A549 (cell line): ENCODE results near the gene FXR2. TPM values are rescaled to one million over a fixed set of nuclear protein-coding genes. Genes with fewer than 3 reads are reported as not detected.

ENCODE experiments used
- ATAC-seq, 2 experiments: fragments of 200-7000 bp in 1 of 2; fragments of >200 bp in 1 of 2; cut with Nextera tagmentation in 1 of 2; cut with Tn5 transposase in 1 of 2; 3 replicates each; pipeline versions ENCODE4 v1.8.0 to v1.9.1; 2018 to 2020; ENCODE audit warnings: mild to moderate bottlenecking in 1 of 2, moderate library complexity in 1 of 2
- CTCF ChIA-PET: fragments of 300-600 bp; sonication (Branson Sonifier 250); formaldehyde crosslinking; extraction: SDS; loops from one replicate; lab custom pipeline; 2021; ENCODE audit warnings: antibody characterized with exemption, inconsistent platforms; lab: Yijun Ruan, JAX
- POLR2A ChIA-PET: fragments of 350-600 bp; formaldehyde crosslinking; extraction: SDS; loops from one replicate; lab custom pipeline; 2021; ENCODE audit warnings: antibody characterized with exemption, inconsistent platforms; lab: Yijun Ruan, JAX
- DNase-seq, 2 experiments: peaks; one replicate each; pipeline versions ENCODE4 v3.0.0 to v3.0.0-alpha.2; 2011 to 2016; ENCODE audit warnings: low read depth in 1 of 2, low spot score in 1 of 2
- FAIRE-seq: peaks from 2 replicates; lab custom pipeline; 2011; peaks lifted over from hg19 to GRCh38; lab: Jason Lieb, UNC
- H3K27ac ChIP-seq, 2 experiments: fragments of >200 bp; sonication (Bioruptor Twin); formaldehyde crosslinking; 3 replicates each; pipeline ENCODE4 v1.5.1; 2016 to 2017
- H3K4me1 ChIP-seq: fragments of >200 bp; sonication (Bioruptor Twin); formaldehyde crosslinking; 3 replicates; pipeline ENCODE4 v1.6.1; 2016
- H3K4me2 ChIP-seq: fragments of >200 bp; sonication (Bioruptor Twin); formaldehyde crosslinking; 3 replicates; pipeline ENCODE4 v1.6.1; 2016
- H3K4me3 ChIP-seq: fragments of >200 bp; sonication (Bioruptor Twin); formaldehyde crosslinking; 3 replicates; pipeline ENCODE4 v1.5.1; 2016
- H3K9me3 ChIP-seq: fragments of >200 bp; sonication (Bioruptor Twin); formaldehyde crosslinking; 3 replicates; pipeline ENCODE4 v1.6.1; 2016
- BCL3 ChIP-seq: fragments of >200 bp; sonication (Bioruptor Twin); formaldehyde crosslinking; IDR thresholded peaks from 3 replicates; pipeline ENCODE4 v1.6.1; 2016
- CHD2 ChIP-seq: fragments of 150-350 bp; IDR thresholded peaks from 2 replicates; pipeline ENCODE4 v1.6.1; 2014; ENCODE audit warnings: low read length; ENCODE audit not compliant: partially characterized antibody
- CTCF ChIP-seq: fragments of >200 bp; sonication (Bioruptor Twin); formaldehyde crosslinking; IDR thresholded peaks from 3 replicates; pipeline ENCODE4 v1.5.1; 2016
- ELK1 ChIP-seq: fragments of 150-350 bp; IDR thresholded peaks from 2 replicates; pipeline ENCODE4 v1.6.1; 2014; ENCODE audit warnings: low read depth, mild to moderate bottlenecking, low read length
- JUN ChIP-seq, 2 experiments: fragments of >200 bp; sonication (Bioruptor Twin); formaldehyde crosslinking; IDR thresholded peaks; 2 replicates in 1 of 2; 3 replicates in 1 of 2; pipeline ENCODE4 v1.6.1; 2016 to 2017
- JUNB ChIP-seq: fragments of >200 bp; sonication (Bioruptor Twin); formaldehyde crosslinking; IDR thresholded peaks from 2 replicates; pipeline ENCODE4 v1.6.1; 2016
- MAFK ChIP-seq: fragments of 450-650 bp; IDR thresholded peaks from 2 replicates; pipeline ENCODE4 v1.6.1; 2014; ENCODE audit not compliant: partially characterized antibody
- PHF8 ChIP-seq: fragments of 200-600 bp; sonication (generic); IDR thresholded peaks from 2 replicates; pipeline ENCODE4 v1.6.1; 2016; ENCODE audit warnings: low read depth, mild to moderate bottlenecking, antibody characterized with exemption, moderate library complexity, borderline replicate concordance
- POLR2A ChIP-seq: IDR thresholded peaks from 2 replicates; pipeline ENCODE4 v1.6.1; 2012; ENCODE audit warnings: mild to moderate bottlenecking, low read length
- RAD21 ChIP-seq, 2 experiments: fragments of >200 bp in 1 of 2; sonication (Bioruptor Twin) in 1 of 2; formaldehyde crosslinking in 1 of 2; IDR thresholded peaks in 1 of 2; conservative IDR thresholded peaks in 1 of 2; 2 replicates in 1 of 2; 3 replicates in 1 of 2; pipeline ENCODE4 v1.6.1; 2012 to 2018; ENCODE audit warnings: inconsistent platforms in 1 of 2
- REST ChIP-seq: fragments of 200-600 bp; sonication (generic); IDR thresholded peaks from 2 replicates; pipeline ENCODE4 v1.6.1; 2016; ENCODE audit warnings: antibody characterized with exemption, mild to moderate bottlenecking, moderate library complexity
- RFX5 ChIP-seq: fragments of 450-650 bp; IDR thresholded peaks from 2 replicates; pipeline ENCODE4 v1.7.1; 2014; ENCODE audit warnings: antibody characterized with exemption, mild to moderate bottlenecking, moderate library complexity
- RNF2 ChIP-seq: fragments of 200-600 bp; sonication (generic); IDR thresholded peaks from 2 replicates; pipeline ENCODE4 v1.6.1; 2016; ENCODE audit warnings: low read depth, mild to moderate bottlenecking, antibody characterized with exemption, moderate library complexity, borderline replicate concordance
- SMC3 ChIP-seq: fragments of >200 bp; sonication (Bioruptor Twin); formaldehyde crosslinking; IDR thresholded peaks from 3 replicates; pipeline ENCODE4 v1.6.1; 2018; ENCODE audit warnings: inconsistent platforms
- WGBS: methylation state at CpG from one replicate; pipeline ENCODE4 v1.1.6; 2017; ENCODE audit errors: missing lambda C conversion rate; 5-methylcytosine and 5-hydroxymethylcytosine counted together
- polyA plus RNA-seq, 4 experiments: library from polyadenylated mRNA; depleted of rRNA in 3 of 4; stranded (reverse); fragments of >200 nt; fragmentation: RNase III in 1 of 4; extraction: RNeasy Plus Mini Kit Qiagen cat#74134 plus additional on column Dnase treatment in 1 of 4; gene quantifications; 2 replicates in 3 of 4; 3 replicates in 1 of 4; pipeline ENCODE4 v1.2.3, GENCODE V29; 2011 to 2017
- TF ChIP-seq, protein P1 (sequence below): IDR thresholded peaks from 2 replicates; pipeline ENCODE4 v1.6.1; 2012; ENCODE audit warnings: low read depth, borderline replicate concordance

The FXR2 gene
- polyA plus RNA-seq, 2 of the 4 experiments (the other 2 are of a cell fraction): 40.7 to 45.2 TPM

GRCh38 chr17:7629939-7630571 lies 15.4 kb upstream of the FXR2 start, which contains the start of gene SHBG (continued):
- TF ChIP-seq REST: no peak
- TF ChIP-seq MAFK: no peak
- no peak for TF ChIP-seq CTCF
- TF ChIP-seq CHD2: no peak

- POLR2A ChIA-PET: interaction anchor here (0.6 to 2.7 kb wide), 12 partner anchors 13 to 749 kb away, joined by 3 to 81 read pairs (median 5); partner anchors contain the start of genes ATP1B2, CD68, FXR2 and KRABD2
- no peaks in the 10 kb centered on the region for H3K9me3 ChIP-seq
- H3K4me2 ChIP-seq: peak within 1 kb of the TSS; percentile 95
- peak within 1 kb of the TSS; percentile 85 for H3K4me3 ChIP-seq
- whole genome bisulfite sequencing: 4% methylated on average over 43 of the region's 54 CpGs
- ATAC-seq (peak; percentile 91 to 94), FAIRE-seq (peak; percentile 70), DNase-seq (peak; percentile 94 to 99)
- TF ChIP-seq, protein P1, sequence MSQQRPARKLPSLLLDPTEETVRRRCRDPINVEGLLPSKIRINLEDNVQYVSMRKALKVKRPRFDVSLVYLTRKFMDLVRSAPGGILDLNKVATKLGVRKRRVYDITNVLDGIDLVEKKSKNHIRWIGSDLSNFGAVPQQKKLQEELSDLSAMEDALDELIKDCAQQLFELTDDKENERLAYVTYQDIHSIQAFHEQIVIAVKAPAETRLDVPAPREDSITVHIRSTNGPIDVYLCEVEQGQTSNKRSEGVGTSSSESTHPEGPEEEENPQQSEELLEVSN: 0 out of 2 replicates have a peak, but pooled peaks have one; percentile 36
- TF ChIP-seq ELK1 (no peak), RNF2 (no peak), RAD21 (conservative IDR thresholded peaks at IDR 0.05 in 1 of 2, IDR thresholded peaks at IDR 0.05 in 1 of 2) (0 out of 5 replicates have a peak, but pooled peaks of 1 of the 2 experiments have one; percentile 17), RFX5 (no peak), PHF8 (peak; percentile 95), POLR2A (peak; percentile 77), JUN (IDR thresholded peaks at IDR 0.05) (peak; percentile 71 to 81; a peak in 4 of 5 replicates), SMC3 (0 out of 3 replicates have a peak, but pooled peaks have one; percentile 8), JUNB (no peak), MAFK (no peak), BCL3 (peak; percentile 57; the same call in 1 of the 3 replicates)
- H3K27ac ChIP-seq: peak within 1 kb of the TSS; percentile 93 to 94
- H3K4me1 ChIP-seq: peaks cover 10% of the 10 kb centered on the region; the same call in 2 of the 3 replicates
- CTCF ChIA-PET: interaction anchor here (0.6 to 14.2 kb wide), 19 partner anchors 6 to 363 kb away, joined by 3 to 130 read pairs (median 5); partner anchors contain the start of genes ATP1B2, FXR2, MPDU1 and SHBG
Observed at GRCh38 chr17:7627250-7628121, 12.8 kb upstream of the FXR2 start, which contains the start of gene SAT2. SAT2 (minus strand) TSS chr17:7627821; CDS start chr17:7627635, 186 bp downstream.
